G401.6 (cell line): Measurements from ENCODE around the gene ITGB2.
A peak's percentile ranks its signal among the peaks of the same experiment; 100 is the strongest.

ENCODE experiments used
- FAIRE-seq: peaks from 2 replicates; lab custom pipeline; 2012; peaks lifted over from hg19 to GRCh38; lab: Jason Lieb, UNC

ITGB2 gene

DNA sequence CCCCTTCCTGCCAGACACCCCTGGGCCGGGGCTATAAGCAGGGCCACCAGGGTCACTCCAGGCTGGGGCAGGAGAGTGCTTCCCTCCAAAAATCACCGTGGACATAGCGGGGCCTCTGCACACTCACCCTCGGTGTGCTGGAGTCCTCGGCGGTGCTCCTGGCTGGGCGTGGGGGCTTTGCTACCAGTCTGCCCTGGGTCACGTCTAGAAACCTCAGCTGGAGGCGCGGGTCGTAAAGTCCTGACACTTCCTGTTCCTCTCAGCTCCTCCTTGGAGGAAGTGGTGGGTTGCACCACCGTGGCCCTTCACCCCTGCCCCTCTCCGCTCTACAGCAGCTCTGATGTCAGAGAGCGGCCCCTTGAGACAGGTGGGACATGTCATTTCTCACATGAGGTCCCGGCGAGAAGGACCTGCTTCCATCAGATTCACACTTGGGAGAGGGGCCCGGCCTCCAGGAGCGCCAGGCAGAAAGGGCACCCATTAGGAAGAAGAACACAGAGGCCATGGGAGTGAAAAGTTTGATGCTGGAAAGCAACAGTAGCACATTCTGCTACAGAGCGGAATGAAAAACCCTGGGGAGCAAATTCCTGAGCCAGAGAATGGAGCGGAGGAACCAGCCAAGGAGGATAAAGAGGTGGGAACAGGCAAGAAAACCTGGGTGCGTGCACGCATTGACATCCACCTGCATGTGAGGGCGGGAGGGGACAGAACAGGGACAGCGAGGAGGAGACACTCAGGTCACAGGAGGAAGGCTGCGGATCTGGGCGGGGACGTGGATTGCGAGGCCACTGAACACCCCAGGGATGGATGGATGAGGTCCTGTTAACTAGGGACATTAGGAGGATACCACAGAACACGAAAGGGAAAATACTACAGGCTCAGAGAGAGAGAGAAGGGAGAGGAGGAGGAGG, at the start of gene ITGB2:
Gene ITGB2, minus strand, starts transcription at position 206 of the 911 bp plus-strand sequence. CDS start 10,117 bp downstream, outside the sequence.
- no peak for FAIRE-seq

DNA sequence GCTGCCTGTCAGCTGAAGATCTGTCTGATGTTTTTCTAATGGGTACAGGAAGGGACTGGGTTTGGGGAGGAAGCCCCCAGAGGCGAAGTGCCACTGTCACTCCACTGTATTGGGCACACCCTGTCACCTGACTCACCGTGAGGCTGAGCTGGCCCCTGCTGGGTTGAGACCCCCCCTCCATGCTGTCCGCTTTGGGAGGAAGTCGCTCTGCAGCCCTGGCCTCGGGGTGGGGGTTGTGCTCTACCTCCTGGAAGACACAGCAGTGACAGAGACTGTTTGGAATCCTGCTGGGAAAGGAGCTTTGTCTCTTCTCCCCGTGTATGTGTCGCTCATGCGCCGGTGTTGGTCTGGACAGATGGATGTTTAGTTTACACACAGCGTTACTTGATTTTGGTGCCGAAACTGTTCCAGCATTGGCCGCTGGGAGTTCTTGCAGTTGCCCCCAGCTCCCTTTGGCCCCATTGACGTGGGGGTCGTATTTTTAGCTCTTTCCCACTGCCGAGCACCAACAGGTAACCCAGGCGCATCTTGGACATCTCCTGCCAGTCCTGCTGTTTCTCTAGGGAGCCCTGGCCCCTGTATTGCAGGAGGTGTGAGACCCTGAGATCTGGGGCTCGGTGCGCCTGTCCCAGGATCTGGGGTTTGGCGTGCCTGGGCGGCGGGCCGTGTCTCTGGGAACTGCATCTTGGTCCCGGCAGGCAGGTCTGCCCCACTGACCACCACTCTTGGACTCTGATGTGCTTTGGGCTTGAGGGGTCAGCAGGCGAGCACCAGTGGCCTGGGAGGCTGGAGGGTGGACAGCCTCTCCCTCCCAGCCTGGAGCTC, 49.4 kb upstream of the ITGB2 start:
- no peak for FAIRE-seq

DNA sequence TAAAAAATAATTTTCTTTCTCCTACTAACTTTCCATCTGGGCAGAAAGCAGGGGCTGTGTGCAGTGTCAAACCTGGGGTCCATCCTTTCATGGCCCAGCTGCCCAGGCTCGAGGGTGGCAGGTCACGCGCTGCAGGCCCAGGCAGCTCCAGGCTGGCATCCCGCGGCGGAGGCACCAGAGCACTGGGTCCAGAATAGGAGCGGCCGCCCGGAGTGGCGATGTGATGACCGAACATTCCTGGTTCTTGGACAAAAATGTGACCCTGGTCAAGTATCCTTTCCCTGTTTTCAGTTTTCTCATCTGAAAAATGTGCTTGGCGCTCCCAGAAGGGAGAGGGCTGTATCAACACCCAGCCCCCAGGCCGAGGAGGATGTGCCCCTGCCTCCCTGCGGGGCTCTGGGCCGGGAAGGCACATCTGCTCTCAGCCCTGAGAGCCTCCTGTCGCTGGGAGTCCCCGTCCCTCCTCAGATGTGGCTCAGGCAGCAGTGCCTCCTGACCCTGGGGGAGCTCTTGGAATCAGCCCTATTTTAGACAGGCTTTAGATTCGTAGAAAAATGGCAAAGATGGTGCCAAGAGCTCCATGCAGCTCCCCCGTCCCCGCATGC, 48.5 kb upstream of the ITGB2 start:
- no peak for FAIRE-seq

DNA sequence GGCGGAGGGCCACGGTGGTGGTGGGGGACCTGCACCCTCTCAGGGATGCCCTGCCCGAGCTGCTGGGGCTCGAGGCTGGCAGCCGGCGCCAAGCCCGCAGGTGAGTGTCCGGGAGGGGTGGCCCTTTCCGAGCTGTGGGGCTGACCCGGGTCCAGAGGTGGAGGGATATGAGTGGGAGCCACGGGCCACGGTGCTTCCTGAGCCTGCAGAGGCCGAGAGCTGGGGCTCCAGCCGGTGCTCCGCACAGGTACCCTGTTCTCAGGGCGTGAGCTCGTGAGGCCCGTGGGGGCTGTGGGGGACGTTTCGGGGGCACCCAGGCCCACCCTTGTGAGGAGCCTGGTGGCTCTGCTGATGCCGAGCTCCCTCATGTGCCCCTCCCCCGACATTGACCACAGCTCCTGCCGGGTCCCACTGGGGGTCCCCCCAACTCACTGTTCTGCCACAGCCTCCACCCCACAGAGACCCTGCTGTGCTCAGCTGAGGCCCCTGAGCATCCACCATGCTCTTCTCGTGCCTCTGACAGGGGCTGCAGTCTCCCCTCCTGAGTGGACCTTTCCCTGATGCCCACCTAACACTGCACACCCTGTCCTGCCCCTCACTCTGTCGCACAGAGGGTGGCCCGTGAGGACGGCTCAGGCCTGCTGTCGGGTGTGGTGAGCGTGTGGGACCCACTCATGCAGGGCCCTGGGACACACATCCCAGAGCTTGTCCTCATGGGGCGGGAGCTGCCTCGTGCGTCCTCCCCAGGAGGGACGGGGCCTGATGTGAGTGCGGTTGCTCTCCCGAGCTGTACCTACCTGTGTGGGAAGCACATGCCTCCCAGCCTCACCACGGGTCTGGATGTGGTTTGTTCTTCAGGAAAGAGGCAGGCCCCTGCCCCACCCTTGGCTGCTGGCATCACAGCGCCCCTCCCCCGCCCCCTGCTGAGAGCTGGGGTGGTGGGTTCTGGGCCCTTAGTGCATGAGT, 46.7 kb upstream of the ITGB2 start:
- FAIRE-seq, result no peak

DNA sequence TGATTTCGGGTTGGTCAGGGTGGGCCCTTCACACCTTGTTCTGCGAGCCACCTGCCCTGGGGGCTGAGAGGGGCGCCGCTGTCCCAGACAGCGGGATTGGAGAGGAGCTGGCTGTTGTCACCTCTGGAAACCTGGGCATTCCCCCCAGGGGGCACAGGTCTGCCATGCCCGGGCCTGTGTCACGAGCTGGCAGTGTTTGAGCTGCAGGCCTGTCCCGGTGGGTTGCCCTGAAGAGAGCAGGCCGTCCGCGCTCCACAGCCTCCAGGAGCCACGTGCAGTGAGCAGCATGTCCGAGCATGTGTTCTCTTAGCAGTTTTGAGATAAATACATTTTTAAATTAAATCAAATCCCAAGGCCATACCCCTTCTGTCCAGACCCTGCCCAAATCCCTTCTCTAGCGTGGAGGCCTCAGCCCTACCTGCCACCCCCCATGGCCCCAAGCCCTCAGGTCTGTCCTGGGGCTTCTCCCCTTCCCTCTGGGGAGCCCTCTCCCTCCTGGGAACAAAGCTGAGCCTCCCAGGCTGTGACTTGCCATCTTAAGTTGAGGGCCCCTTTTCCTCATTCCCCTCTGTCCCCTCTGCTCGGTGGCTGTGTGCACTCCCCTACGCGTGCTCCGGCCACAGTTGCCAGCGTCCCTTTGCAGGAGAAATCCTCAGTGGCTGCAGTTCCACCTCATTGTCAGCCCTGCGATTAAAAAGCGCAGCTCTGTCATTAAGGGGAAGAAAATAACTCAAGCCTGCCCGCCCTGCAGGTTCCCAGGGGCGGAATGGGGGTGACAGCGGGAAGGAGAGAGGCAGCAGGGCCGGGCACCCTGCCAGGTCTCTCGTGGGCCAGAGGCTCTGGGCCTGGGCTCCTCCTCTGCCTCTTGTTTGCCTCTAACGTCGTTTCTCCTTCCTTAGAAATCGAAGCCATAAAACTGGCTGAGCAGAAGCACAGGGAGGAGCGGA, 45.7 kb upstream of the ITGB2 start:
- no peak for FAIRE-seq

DNA sequence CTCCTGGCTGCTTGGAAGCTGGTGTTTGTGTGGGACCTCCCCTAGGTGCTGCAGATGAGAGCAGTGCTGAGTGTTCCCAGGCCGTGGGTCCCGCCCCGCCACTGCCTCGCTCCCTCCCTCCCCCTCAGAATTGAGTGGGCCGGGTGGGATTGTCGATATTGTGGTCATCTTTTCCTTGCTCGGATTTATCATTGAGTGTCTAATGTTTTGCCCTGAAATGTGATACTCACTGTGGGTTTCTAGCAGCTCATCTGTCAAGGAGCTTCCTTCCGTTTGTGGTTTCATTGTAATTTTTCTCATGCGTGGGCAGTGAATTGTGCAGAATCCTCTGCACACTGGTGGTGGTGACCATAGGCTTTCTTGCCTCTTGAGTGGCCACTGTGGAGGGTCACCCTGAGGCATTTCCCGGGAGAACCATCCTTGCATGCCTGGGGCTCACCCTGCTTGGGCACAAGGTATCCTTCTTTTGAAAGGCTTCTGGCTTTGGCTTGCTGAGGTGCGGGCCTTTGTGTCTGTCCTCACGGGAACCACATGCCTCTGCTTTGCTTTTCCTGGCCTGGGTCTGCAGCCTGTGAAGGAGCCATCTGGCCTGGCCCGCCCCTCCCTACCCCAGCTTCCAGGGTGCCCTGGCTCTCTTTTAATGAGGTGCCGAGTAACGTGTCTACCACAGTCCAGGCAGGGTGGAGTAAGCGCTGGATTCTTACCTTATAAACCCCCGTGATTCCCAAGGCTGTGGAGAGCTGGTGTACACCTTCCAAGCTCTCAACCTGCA, 44.7 kb upstream of the ITGB2 start:
- no peak for FAIRE-seq

DNA sequence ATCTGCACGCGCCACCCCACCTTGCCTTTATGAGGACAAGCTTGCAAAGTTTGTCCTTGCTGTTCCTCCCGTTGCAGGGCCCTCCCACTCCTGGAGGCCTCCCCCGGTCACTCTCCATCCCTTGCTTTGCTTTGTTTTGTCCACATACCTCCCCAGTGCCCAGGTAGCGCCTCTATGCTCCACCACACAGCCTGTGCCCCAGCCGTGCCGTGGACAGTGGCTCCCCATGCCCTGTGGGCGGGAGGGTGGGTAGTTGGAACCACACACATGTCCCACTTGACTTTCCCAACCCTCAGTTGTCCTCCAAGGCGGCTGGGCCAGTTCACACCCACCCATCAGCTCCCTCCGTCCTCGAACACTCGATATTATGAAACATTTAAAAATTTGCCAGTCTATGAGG, 43.7 kb upstream of the ITGB2 start:
- no peak for FAIRE-seq

DNA sequence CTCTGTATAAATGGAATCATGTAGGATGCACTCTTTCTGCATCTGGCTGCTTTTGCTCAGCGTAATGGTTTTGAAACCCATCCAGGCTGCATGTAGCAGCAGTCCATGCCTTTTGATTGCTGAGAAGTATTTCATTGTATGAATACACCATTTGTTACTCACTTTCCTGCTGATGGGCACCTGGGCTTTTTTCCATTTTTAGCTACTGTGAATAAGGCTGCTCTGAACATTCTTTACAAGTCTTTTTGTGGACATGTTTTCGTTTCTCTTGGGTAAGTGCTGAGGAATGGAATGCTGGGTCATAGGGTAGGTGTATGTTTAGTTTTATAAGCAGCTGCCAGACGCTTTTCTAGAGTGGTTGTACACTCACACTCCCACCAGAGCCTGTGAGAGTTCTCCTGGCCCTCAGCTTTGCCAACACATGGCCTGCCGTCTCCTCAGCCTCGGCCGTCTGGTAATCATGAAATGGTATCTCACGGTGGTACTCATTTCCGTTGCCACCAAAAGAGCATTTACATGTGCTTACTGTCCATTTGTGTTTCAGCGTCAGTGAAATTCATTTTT, 41.8 kb upstream of the ITGB2 start:
- no peak for FAIRE-seq

DNA sequence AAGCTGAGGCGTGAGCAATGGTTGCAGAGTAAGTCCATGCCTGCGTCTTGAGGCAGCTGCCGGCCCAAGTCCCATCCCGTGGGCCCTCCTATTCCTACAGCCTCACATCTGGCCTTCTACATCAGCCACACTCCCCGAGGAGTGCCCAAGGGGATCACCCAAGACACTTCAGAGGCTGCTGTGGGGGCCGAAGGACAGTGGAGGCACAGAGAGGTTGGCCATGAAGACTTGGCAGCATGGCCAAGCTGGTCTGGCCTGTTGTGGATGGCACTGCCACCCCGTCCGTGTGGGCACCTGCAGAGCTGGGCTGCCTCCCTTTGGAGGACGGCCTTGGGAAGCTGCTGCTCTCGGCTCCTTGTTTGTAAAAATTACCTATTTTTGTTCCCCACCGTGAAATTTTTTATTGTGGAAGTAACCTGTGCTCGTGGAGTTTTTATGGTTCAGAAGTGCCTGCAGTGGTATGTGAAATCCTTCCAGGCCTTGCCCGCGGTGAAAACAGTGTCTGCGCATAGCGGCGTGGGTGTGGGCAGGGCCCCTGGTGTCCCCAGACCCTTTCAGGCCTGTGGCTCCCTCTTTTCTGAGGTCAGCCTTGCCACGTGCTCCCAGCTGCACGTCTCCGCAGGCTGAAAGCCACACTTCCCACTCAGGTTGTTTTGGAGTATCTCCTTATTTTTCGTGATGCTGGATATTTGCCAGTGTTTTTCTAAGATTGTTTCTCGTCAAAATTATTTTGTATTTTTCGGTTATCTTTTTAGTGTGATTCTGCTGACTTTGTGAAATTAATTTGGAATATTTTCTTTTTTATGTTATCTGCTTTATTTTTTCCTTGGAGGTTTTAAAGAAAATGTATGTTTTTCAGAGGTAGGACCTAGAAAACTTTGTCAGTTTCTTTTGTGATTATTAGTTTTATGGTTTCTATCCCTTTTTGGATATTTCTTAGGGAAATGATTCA, 39.7 kb upstream of the ITGB2 start:
- peak; percentile 67 for FAIRE-seq

DNA sequence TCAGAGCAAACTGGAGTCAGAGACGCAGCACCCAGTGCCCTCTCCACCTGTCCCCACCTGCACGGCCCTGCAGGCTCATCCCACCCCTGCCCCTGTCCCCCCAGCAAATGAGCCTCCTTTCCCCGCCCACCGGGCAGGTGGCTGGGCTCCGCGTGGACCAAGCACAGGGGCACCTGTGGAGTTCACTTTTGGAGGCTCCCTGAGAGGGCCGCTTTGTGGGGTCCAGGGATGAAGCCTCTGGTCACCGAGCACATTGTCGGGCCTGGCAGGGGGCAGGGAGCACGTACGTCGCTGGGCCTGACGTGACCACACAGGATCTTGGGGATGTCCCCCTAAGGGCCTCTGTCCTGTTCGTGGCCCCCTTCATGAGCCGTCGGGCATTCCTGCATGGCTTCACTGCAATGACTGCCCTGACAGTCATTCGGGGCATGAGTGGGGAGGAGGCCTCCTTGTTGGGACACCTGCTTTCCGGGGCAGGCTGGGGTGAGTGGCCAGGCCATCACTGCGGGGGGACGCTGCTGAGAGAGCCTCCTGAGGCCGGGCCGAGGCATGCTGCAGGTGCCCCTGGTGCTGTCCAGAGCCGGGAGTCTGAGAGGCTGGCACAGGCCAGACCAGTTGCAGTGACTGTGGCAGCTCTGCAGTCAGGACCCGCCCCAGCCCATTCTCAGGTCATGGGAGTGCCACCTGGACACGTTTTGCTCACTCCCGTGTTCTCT, 38.8 kb upstream of the ITGB2 start:
- FAIRE-seq, result no peak

DNA sequence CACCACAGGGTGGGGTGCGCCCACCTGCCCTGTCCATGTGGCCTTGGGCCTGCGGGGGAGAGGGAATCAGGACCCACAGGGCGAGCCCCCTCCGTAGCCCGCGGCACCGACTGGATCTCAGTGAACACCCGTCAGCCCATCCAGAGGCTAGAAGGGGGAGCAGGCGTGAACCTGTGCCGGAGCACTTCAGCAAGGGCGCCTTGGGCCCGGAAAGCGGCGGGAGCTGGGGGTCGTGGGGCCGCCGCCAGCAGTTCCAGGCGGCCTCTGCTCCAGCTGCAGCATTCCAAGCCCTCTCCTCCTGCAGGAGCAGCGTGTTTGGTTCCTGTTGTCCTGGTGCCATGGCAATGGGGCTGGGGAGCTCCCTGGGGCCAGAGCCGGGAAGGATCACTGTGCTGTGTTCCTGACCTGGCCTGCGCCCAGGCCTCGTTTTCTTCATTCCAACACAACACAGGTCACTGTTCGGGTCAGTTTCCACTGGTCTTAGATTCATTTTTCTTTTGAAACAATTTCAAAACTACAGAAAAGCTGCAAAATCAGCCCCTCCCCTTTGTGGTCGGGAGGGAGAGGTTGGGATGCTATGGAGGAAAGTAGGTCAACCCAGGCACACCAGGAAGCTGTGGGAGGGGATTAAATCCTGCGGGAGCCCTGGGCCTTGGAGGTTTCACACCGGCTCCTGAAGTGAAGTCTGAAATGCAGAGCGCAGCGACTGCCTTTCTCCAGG, 37.9 kb upstream of the ITGB2 start:
- FAIRE-seq, result no peak

DNA sequence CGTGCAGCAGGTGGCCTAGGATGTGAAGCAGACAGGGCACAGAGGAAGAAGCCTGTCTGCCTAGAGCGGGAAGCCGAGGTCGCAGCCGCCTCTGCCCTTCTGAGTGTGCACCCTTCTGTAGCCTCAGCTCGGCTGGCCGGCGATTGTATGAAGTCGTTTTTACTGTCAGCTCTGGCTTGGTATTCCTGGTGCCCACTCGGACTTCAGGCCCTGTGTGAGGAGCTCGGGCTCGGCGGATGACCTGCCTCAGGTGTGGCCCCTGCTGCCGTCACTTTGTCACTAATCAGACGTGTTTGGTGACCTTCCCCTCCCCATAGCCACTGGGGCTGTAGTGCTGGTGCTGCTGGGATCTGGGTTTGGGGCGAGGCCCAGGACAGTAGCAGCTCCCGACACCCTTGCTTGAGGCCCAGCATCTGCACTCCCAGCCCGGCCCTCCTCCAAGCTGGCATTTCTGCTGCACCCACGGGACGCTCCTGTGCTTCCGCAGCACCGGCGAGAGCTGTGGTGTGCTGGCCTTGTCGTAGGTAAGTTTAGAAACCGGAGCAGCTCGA, 37.3 kb upstream of the ITGB2 start:
- no peak for FAIRE-seq

DNA sequence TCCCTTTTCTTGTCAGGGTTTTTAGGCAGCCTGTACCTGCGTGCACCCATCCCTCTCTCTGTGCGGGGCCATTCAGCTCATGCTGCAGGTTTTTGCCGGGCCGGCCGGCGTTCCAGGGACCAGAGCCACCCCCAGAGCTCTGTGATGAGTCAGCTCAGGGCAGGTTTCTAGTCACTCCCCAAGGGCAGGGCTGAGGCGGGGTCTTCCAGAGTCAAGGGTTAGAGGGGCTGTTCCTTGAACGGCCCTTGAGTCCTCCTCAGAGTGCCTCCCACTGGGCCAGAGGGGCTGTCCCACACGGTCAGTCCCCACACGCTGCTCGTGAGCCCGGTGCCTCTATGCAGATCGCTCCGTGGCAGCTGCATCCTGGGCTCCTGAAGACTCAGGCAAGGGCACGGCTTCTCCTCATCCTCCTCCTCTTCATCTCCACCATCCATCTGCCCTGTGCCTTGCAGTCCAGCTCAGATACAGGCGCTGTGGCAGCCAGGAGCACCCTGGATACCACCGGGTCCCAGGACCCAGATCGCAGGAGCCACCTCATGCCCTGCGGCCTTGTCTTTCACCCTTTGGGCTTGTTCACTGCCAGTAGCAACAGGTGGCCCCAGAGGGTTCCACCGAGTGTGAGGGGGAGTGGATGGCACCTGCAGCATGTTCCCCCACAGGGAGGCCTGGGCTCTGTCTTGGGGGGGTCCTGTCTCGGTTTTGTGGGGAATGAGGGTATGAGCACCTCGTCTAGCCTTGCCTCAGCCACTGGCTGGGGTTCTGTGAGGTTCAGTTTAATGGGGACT, 36.5 kb upstream of the ITGB2 start:
- FAIRE-seq, result no peak

DNA sequence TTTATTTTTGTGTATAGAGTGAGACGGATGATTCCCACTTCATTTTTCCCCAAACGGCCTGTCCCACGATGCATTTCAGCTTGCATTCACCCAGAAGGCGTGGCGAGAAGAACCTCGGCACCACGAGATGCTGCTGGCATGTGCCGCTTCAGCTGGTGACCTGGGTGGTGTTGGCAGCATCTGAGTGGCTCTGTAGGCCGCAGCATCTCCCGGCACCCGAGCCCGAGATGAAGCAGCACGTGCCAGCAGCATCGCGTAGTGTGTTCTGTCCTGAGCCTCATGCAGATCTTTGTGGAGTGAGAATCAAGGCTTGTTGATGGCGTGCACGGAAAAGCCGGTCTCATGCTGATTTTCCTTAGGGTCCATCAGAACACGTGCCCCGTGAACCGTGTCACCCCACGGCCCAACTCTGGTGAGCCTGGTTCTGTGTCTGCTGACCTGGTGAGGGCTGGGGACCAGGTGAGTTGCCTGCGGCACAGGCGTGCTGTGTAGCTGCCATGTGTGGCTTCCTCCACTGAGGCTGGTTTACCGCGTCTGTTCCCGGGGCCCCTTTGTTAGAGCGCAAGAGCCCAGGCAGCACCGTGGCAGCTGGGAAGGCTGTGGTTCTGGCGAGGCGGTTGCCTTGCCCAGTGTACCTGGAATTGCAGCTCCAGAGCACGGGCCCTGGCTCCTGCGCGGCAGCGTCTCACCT, 35.8 kb upstream of the ITGB2 start:
- no peak for FAIRE-seq

DNA sequence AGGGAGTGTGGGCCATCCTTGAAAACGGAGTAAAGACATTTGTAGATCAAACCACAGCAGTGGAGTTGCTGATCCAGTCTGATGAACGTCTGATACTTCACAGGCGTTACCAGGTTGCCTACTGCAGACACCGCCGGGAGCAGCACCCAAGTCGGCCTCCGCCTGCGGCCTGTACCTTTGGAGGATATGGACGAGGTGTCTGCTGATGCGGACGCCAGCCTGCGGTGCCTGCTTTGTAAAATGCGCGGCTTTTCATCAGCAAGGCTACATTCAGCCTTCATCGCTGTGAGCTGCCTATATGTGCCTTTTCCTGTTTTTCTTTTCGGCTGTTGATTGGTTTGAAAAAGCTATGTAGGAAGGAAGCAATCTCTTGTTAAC, 35.1 kb upstream of the ITGB2 start:
- FAIRE-seq, result no peak
